Activated T-helper 2 cell treated with anti-CD3 and anti-CD28 coated beads, Interferon-gamma antibody, Interleukin-2, Interleukin-4, amounts not matched to agents 10 μg/mL and 5 μg/mL and 100 μg/mL, durations not matched to agents 14 hours and 24 hours and 36 hours (primary cell): ENCODE measurements around the gene P4HA1. TPM values are rescaled to one million over a fixed set of nuclear protein-coding genes. Genes with fewer than 3 reads are reported as not detected.
"Not testable (repeated sequence)": the region's sequence is repeated elsewhere in the genome, so short reads cannot be mapped to it uniquely, and the experiment has no call there.

Experiments used
- DNase-seq: peaks from one replicate; pipeline ENCODE4 v3.0.0; 2021; ENCODE audit warnings: low spot score
- H3K27ac Mint-ChIP-seq: one replicate; pipeline ENCODE4 v1.8.0; 2021; ENCODE audit warnings: mixed read lengths
- H3K27me3 Mint-ChIP-seq: one replicate; pipeline ENCODE4 v1.8.0; 2021; ENCODE audit warnings: low read depth, mixed read lengths
- H3K36me3 Mint-ChIP-seq: one replicate; pipeline ENCODE4 v1.8.0; 2021; ENCODE audit warnings: low read depth, mixed read lengths
- H3K4me1 Mint-ChIP-seq: one replicate; pipeline ENCODE4 v1.8.0; 2021; ENCODE audit warnings: low read depth, mixed read lengths
- H3K4me3 Mint-ChIP-seq: one replicate; pipeline ENCODE4 v1.8.0; 2021; ENCODE audit warnings: low read depth, mild to moderate bottlenecking, moderate library complexity, mixed read lengths
- H3K9me3 Mint-ChIP-seq: one replicate; pipeline ENCODE4 v1.8.0; 2021; ENCODE audit warnings: mixed read lengths
- intact Hi-C: fragments of 100-400 bp; cut with micrococcal nuclease; formaldehyde crosslinking; loops from one replicate; pipeline ENCODE4 v1.15.1; 2023
- total RNA-seq: library from RNA; stranded (reverse); gene quantifications from 2 replicates; pipeline ENCODE4 v1.2.3, GENCODE V29; 2022

The P4HA1 gene
- total RNA-seq, 1 donor from 2014 or later, result 72.8 TPM

GRCh38 chr10:73058057-73058591 is 38.5 kb downstream of the P4HA1 start:
- intact Hi-C loops, result no loop called here
- H3K27ac Mint-ChIP-seq, result no peak overlapping the region
- peaks cover 62% of the 10 kb centered on the region for H3K36me3 Mint-ChIP-seq
- no peaks in the 10 kb centered on the region for H3K27me3 Mint-ChIP-seq
- no peaks in the 10 kb centered on the region for H3K9me3 Mint-ChIP-seq
- no peak overlapping the region for H3K4me3 Mint-ChIP-seq
- H3K4me1 Mint-ChIP-seq, result peaks cover 23% of the 10 kb centered on the region
- DNase-seq, result no peak

- Mint-ChIP-seq H3K36me3 (peaks cover 62% of the 10 kb centered on the region), H3K27me3 (no peaks in the 10 kb centered on the region), H3K4me3 (no peak overlapping the region), H3K4me1 (peaks cover 7% of the 10 kb centered on the region), H3K27ac (no peak overlapping the region), H3K9me3 (no peaks in the 10 kb centered on the region)
- no peak for DNase-seq
- intact Hi-C loops, result no loop called here
Observed at GRCh38 chr10:73054286-73054685, 42.4 kb downstream of the P4HA1 start.

GRCh38 chr10:73053275-73053674 is 43.4 kb downstream of the P4HA1 start:
- Mint-ChIP-seq H3K36me3 (peaks cover 56% of the 10 kb centered on the region), H3K4me3 (no peak overlapping the region), H3K27ac (no peak overlapping the region), H3K27me3 (no peaks in the 10 kb centered on the region), H3K4me1 (peaks cover 7% of the 10 kb centered on the region), H3K9me3 (no peaks in the 10 kb centered on the region)
- intact Hi-C loops, result no loop called here
- no peak for DNase-seq

- Mint-ChIP-seq H3K4me1 (peaks cover 8% of the 10 kb centered on the region), H3K27me3 (no peaks in the 10 kb centered on the region), H3K27ac (peak overlapping the region; percentile 40), H3K36me3 (peaks cover 55% of the 10 kb centered on the region), H3K4me3 (no peak overlapping the region), H3K9me3 (no peaks in the 10 kb centered on the region)
- intact Hi-C loops, result no loop called here
- no peak for DNase-seq
Observed at GRCh38 chr10:73044378-73045285, 52.0 kb downstream of the P4HA1 start.

- intact Hi-C loops, result no loop called here
- Mint-ChIP-seq H3K4me3 (no peak overlapping the region), H3K36me3 (peaks cover 51% of the 10 kb centered on the region), H3K4me1 (peaks cover 8% of the 10 kb centered on the region), H3K27me3 (no peaks in the 10 kb centered on the region), H3K9me3 (no peaks in the 10 kb centered on the region), H3K27ac (peak overlapping the region; percentile 38)
- DNase-seq, result no peak
Observed at GRCh38 chr10:73043766-73044377, 52.8 kb downstream of the P4HA1 start.

GRCh38 chr10:73043319-73043718 is 53.3 kb downstream of the P4HA1 start:
- Mint-ChIP-seq H3K27me3 (no peaks in the 10 kb centered on the region), H3K4me3 (no peak overlapping the region), H3K4me1 (peaks cover 8% of the 10 kb centered on the region), H3K36me3 (peaks cover 51% of the 10 kb centered on the region), H3K9me3 (no peaks in the 10 kb centered on the region), H3K27ac (no peak overlapping the region)
- intact Hi-C loops, result no loop called here
- DNase-seq, result no peak

- no peak for DNase-seq
- no peak overlapping the region for H3K4me3 Mint-ChIP-seq
- H3K27me3 Mint-ChIP-seq, result no peaks in the 10 kb centered on the region
- peaks cover 8% of the 10 kb centered on the region for H3K4me1 Mint-ChIP-seq
- H3K9me3 Mint-ChIP-seq, result no peaks in the 10 kb centered on the region
- peaks cover 49% of the 10 kb centered on the region for H3K36me3 Mint-ChIP-seq
- no peak overlapping the region for H3K27ac Mint-ChIP-seq
- intact Hi-C loops, result no loop called here
Observed at GRCh38 chr10:73042130-73042529, 54.5 kb downstream of the P4HA1 start.

GRCh38 chr10:73039635-73040034 is 57.0 kb downstream of the P4HA1 start:
- H3K36me3 Mint-ChIP-seq, result peaks cover 43% of the 10 kb centered on the region
- no peak overlapping the region for H3K4me3 Mint-ChIP-seq
- intact Hi-C loops, result no loop called here
- DNase-seq, result no peak
- H3K4me1 Mint-ChIP-seq, result peaks cover 4% of the 10 kb centered on the region
- no peaks in the 10 kb centered on the region for H3K27me3 Mint-ChIP-seq
- H3K9me3 Mint-ChIP-seq, result no peaks in the 10 kb centered on the region
- no peak overlapping the region for H3K27ac Mint-ChIP-seq

GRCh38 chr10:73036285-73036684 is 60.4 kb downstream of the P4HA1 start:
- H3K27ac Mint-ChIP-seq, H3K4me1 Mint-ChIP-seq, H3K9me3 Mint-ChIP-seq, H3K4me3 Mint-ChIP-seq, H3K27me3 Mint-ChIP-seq, DNase-seq, intact Hi-C loops: not testable (repeated sequence)
- peaks cover 49% of the 10 kb centered on the region for H3K36me3 Mint-ChIP-seq

- no peak for DNase-seq
- no peak overlapping the region for H3K4me3 Mint-ChIP-seq
- no peaks in the 10 kb centered on the region for H3K9me3 Mint-ChIP-seq
- peaks cover 69% of the 10 kb centered on the region for H3K36me3 Mint-ChIP-seq
- no peak overlapping the region for H3K27ac Mint-ChIP-seq
- intact Hi-C loops, result no loop called here
- peaks cover 7% of the 10 kb centered on the region for H3K4me1 Mint-ChIP-seq
- H3K27me3 Mint-ChIP-seq, result no peaks in the 10 kb centered on the region
Observed at GRCh38 chr10:73032536-73032935, 64.1 kb downstream of the P4HA1 start.

GRCh38 chr10:73026623-73027022 is 70.0 kb downstream of the P4HA1 start:
- Mint-ChIP-seq H3K4me1 (peaks cover 39% of the 10 kb centered on the region), H3K36me3 (peaks cover 79% of the 10 kb centered on the region), H3K27ac (peak overlapping the region; percentile 49)
- H3K4me3 Mint-ChIP-seq, DNase-seq, H3K9me3 Mint-ChIP-seq, intact Hi-C loops, H3K27me3 Mint-ChIP-seq: not testable (repeated sequence)

- H3K9me3 Mint-ChIP-seq, DNase-seq, intact Hi-C loops, H3K27me3 Mint-ChIP-seq: not testable (repeated sequence)
- H3K36me3 Mint-ChIP-seq, result peaks cover 94% of the 10 kb centered on the region
- peak overlapping the region; percentile 30 for H3K4me3 Mint-ChIP-seq
- peaks cover 57% of the 10 kb centered on the region for H3K4me1 Mint-ChIP-seq
- H3K27ac Mint-ChIP-seq, result peak overlapping the region; percentile 66
Observed at GRCh38 chr10:73023455-73024070, 73.1 kb downstream of the P4HA1 start.

GRCh38 chr10:73022961-73023360 is 73.7 kb downstream of the P4HA1 start:
- H3K36me3 Mint-ChIP-seq, result peaks cover 94% of the 10 kb centered on the region

More at GRCh38 chr10:73022961-73023360, 73.7 kb downstream of the P4HA1 start:
- Mint-ChIP-seq H3K4me1 (peaks cover 57% of the 10 kb centered on the region), H3K27ac (peak overlapping the region; percentile 64)
- H3K27me3 Mint-ChIP-seq, H3K4me3 Mint-ChIP-seq, intact Hi-C loops, DNase-seq, H3K9me3 Mint-ChIP-seq: not testable (repeated sequence)
